ENCODE measurements around the gene NBPF1. TPM values are rescaled to one million over a fixed set of nuclear protein-coding genes. Genes with fewer than 3 reads are reported as not detected.

NBPF1 gene
- total and polyA plus RNA-seq, 9 of the 15 experiments (the other 6 are each of a cell fraction or from before 2014, with no cell fraction given) = 5.2 to 42.6 (median 24.1) TPM

DNA sequence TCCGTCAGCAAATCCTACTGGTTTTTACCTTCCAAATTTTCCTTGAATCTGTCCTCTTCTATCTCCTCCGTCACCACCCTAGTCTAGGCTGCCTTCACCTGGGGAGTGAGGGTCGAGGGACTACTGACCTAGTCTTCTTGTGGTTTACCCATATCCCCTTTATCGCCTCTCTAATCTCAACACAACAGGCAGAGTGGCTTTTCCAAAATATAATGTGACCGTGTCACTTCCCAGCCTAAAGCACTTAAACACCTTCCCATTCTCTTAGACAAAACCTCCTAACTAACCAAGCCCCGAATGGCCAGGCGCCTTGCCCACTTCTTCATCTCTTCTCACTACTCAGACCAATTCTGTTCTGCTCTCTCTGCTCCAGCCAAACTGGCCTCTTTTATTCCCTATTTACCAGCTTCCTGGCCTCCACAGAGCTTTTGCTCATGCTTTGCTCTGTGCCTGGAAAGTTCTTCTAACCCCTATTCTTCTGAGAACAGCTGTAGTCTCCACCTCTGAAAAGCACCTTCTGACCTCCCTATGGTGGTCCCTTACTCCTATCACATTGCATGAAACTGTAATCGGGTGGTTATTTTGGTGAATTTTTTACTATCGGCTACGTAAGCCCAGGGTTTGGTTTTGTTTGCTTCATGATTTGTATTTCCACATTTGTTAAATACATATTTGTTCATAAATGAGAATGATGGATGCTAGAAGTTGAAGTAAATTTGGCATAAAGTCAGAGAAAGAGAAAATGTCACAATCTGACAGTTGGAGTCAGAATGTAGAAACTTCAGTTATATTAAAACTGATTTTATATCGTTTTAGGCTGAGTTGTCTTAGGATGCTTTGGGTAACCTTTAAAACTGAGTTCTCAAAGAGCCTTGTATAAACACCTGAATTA, 1.2 kb upstream of the NBPF1 start:
- Histone ChIP-seq H3K9me1 (ENCODE audit: control insufficient read depth, insufficient read depth, low read length) (no peaks in the 10 kb centered on the region), H3K4me2 (ENCODE audit: insufficient read depth, low read length) (no peak overlapping the region; the same call in 1 of the 2 replicates), H2AFZ (ENCODE audit: low read depth, low read length) (peak overlapping the region; percentile 92), H3K9ac (ENCODE audit: insufficient read depth in 1 of 2, low read depth in 2 of 2, low read length in 2 of 2) (no peak overlapping the region; a peak in 1 of 4 replicates), H3K4me1 (replicated peaks in 1 of 2; ENCODE audit: control insufficient read depth in 2 of 2, insufficient read depth in 2 of 2, low read length in 2 of 2) (peaks cover 25 to 36% of the 10 kb centered on the region in 2 experiments), H4K20me1 (replicated peaks; ENCODE audit: control insufficient read depth, insufficient read depth, low read length) (no peaks in the 10 kb centered on the region; the same call in 1 of the 2 replicates), H3K9me3 (replicated peaks; ENCODE audit: control insufficient read depth, insufficient read depth, low read depth, low read length) (no peaks in the 10 kb centered on the region), H3K27me3 (ENCODE audit: control insufficient read depth in 2 of 2, insufficient read depth in 2 of 2, low read length in 2 of 2) (no peaks in the 10 kb centered on the region), H3K4me3 (no peak overlapping the region), H3K27ac (ENCODE audit: extremely low read depth, low read depth, low read length) (no peak overlapping the region), H3K79me2 (ENCODE audit: control insufficient read depth, insufficient read depth, low read length) (peaks cover 8% of the 10 kb centered on the region; the same call in 2 of the 3 replicates), H3K36me3 (ENCODE audit: control insufficient read depth, insufficient read depth, low read length) (peaks cover 21% of the 10 kb centered on the region; the same call in 2 of the 3 replicates)
- no peak for ATAC-seq
- in situ Hi-C loops (cut with MboI) (loop anchor here (5.0 to 25.0 kb wide), 3 partner anchors 102 to 298 kb away; partner anchors contain the start of genes CROCC and RNU1-1), intact Hi-C loops (cut with micrococcal nuclease) (loop anchor here (5.0 kb wide), 2 partner anchors 97 to 172 kb away; partner anchors contain the start of gene NECAP2)
- no peak for FAIRE-seq
- 51% methylated on average over 11 of the region's 11 CpGs for WGBS (ENCODE audit: insufficient coverage, low coverage, missing lambda C conversion rate)
- ChIA-PET POLR2A (interaction anchor here (0.9 to 3.7 kb wide), 10 partner anchors 11 to 337 kb away, joined by 3 to 22 read pairs (median 8); no protein-coding TSS in a partner anchor), CTCF (ENCODE audit: low intra/inter-chr PET ratio) (interaction anchor here (0.7 to 1.4 kb wide), 2 partner anchors 8 to 337 kb away, joined by 3 to 7 read pairs; no protein-coding TSS in a partner anchor)
- peak; percentile 44 to 62 (median 52) for DNase-seq (ENCODE audit: extremely low read depth in 1 of 4, low spot score in 3 of 4)
- no TSS peak for BruUV-seq (replicated peaks)
- no peak for TF ChIP-seq NBN (IDR thresholded peaks at IDR 0.05; ENCODE audit: low read depth)
- peak; percentile 45; the same call in 1 of the 2 replicates for TF ChIP-seq ZNF324 (CRISPR knock-in tag; IDR thresholded peaks at IDR 0.05)
- TF ChIP-seq, protein P1, sequence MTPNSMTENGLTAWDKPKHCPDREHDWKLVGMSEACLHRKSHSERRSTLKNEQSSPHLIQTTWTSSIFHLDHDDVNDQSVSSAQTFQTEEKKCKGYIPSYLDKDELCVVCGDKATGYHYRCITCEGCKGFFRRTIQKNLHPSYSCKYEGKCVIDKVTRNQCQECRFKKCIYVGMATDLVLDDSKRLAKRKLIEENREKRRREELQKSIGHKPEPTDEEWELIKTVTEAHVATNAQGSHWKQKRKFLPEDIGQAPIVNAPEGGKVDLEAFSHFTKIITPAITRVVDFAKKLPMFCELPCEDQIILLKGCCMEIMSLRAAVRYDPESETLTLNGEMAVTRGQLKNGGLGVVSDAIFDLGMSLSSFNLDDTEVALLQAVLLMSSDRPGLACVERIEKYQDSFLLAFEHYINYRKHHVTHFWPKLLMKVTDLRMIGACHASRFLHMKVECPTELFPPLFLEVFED (CRISPR knock-in tag; conservative IDR thresholded peaks at IDR 0.05) = peak; percentile 95
- 0 out of 2 replicates have a peak, but pooled peaks have one; percentile 46 for TF ChIP-seq HMG20A (CRISPR knock-in tag; conservative IDR thresholded peaks at IDR 0.05)
- no peak for TF ChIP-seq NELFE (IDR thresholded peaks at IDR 0.05; ENCODE audit: insufficient read depth, insufficient read length)
- no peak for TF ChIP-seq FIP1L1 (IDR thresholded peaks at IDR 0.05; ENCODE audit: low read depth, low read length, poor library complexity, severe bottlenecking)
- TF ChIP-seq ZNF431 (CRISPR knock-in tag; IDR thresholded peaks at IDR 0.05) = no peak
- no peak for TF ChIP-seq ZBTB1 (CRISPR knock-in tag; IDR thresholded peaks at IDR 0.05; ENCODE audit: borderline replicate concordance, low read depth)
- TF ChIP-seq BCL6 (CRISPR knock-in tag; IDR thresholded peaks at IDR 0.05) = 0 out of 2 replicates have a peak, but pooled peaks have one; percentile 49
- TF ChIP-seq BMI1 (IDR thresholded peaks at IDR 0.05; ENCODE audit: low read length) = no peak
- TF ChIP-seq ZNF584 (CRISPR knock-in tag; IDR thresholded peaks at IDR 0.05; ENCODE audit: low read depth) = no peak
- no peak for TF ChIP-seq FOXJ3 (CRISPR knock-in tag; IDR thresholded peaks at IDR 0.05)
- peak; percentile 91 for TF ChIP-seq ZNF133 (CRISPR knock-in tag; IDR thresholded peaks at IDR 0.05)
- TF ChIP-seq, protein P2, sequence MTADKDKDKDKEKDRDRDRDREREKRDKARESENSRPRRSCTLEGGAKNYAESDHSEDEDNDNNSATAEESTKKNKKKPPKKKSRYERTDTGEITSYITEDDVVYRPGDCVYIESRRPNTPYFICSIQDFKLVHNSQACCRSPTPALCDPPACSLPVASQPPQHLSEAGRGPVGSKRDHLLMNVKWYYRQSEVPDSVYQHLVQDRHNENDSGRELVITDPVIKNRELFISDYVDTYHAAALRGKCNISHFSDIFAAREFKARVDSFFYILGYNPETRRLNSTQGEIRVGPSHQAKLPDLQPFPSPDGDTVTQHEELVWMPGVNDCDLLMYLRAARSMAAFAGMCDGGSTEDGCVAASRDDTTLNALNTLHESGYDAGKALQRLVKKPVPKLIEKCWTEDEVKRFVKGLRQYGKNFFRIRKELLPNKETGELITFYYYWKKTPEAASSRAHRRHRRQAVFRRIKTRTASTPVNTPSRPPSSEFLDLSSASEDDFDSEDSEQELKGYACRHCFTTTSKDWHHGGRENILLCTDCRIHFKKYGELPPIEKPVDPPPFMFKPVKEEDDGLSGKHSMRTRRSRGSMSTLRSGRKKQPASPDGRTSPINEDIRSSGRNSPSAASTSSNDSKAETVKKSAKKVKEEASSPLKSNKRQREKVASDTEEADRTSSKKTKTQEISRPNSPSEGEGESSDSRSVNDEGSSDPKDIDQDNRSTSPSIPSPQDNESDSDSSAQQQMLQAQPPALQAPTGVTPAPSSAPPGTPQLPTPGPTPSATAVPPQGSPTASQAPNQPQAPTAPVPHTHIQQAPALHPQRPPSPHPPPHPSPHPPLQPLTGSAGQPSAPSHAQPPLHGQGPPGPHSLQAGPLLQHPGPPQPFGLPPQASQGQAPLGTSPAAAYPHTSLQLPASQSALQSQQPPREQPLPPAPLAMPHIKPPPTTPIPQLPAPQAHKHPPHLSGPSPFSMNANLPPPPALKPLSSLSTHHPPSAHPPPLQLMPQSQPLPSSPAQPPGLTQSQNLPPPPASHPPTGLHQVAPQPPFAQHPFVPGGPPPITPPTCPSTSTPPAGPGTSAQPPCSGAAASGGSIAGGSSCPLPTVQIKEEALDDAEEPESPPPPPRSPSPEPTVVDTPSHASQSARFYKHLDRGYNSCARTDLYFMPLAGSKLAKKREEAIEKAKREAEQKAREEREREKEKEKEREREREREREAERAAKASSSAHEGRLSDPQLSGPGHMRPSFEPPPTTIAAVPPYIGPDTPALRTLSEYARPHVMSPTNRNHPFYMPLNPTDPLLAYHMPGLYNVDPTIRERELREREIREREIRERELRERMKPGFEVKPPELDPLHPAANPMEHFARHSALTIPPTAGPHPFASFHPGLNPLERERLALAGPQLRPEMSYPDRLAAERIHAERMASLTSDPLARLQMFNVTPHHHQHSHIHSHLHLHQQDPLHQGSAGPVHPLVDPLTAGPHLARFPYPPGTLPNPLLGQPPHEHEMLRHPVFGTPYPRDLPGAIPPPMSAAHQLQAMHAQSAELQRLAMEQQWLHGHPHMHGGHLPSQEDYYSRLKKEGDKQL (CRISPR knock-in tag; IDR thresholded peaks at IDR 0.05; ENCODE audit: borderline replicate concordance) = no peak
